HG03520 (cell line): ENCODE data around the gene NEURL4.
"Not testable (repeated sequence)": the region's sequence is repeated elsewhere in the genome, so short reads cannot be mapped to it uniquely, and the experiment has no call there.

Experiments
- ATAC-seq: cut with Tn5 transposase; IDR thresholded peaks from one replicate; pipeline ENCODE4 v1.9.1; 2021; ENCODE audit warnings: mild to moderate bottlenecking, moderate library complexity; ENCODE audit not compliant: unreplicated experiment

NEURL4 gene

DNA sequence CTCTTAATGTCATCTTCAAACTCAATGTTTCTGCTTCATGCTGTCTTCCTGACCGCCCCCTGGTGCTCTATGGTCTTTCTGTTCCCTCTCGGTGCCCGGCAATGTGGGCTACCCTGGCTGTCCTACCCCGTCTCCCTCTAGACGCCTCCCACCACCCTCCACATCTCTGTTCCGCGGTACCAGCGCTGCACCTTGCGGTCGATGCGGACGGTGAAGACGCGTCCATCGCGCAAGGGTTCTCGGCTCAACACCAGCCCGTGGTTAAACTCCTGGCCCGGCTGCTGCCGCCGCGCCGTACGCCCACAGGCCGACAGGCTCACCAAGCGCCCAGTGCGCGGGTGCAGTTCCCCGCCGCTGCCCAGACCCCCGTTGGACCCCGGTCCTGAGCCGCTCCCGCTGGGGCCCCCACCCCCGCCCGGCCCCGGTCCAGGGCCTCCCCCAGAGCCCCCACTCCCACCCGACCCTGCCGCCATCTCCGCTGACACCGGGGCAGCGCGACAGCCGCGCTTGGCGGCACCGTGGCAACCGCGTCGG is at the start of gene NEURL4:
Gene NEURL4, minus strand, starts transcription at position 496 of the 534 bp plus-strand sequence. Its CDS starts 23 bp downstream, at position 473.
- peak; percentile 22 for ATAC-seq

DNA sequence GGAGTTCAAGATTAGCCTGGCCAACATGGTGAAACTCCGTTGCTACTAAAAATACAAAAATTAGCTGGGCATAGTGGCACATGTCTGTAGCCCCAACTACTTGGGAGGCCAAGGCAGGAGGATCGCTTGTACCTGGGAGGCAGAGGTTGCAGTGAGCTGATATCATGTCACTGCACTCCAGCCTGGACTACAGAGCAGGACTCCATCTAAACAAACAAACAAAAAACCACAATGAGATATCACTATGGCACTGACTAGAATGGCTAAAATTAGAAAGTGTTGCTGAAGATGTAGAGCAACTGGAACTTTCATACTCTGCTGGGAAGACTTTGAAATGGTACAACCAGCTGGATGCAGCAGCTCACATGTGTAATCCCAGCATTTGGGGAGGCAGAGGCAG is 45.2 kb upstream of the NEURL4 start:
- no peak for ATAC-seq

DNA sequence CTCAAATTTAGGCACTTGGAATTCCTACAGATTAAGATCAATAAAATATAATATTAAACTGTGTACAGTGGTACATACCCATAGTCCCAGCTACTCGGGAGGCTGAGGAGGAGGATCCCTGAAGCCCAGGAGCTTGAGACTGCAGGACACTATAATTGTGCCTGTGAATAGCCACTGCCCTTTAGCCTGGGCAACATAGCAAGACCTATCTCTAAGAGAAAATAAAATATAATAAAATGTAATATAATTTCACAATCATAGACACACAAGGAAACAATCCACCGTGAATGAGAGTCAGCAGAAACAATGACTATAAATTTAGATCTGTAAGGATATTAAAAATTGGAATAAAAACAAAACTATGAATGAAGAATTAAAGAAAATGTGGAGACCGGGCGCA is 41.7 kb upstream of the NEURL4 start:
- no peak for ATAC-seq

DNA sequence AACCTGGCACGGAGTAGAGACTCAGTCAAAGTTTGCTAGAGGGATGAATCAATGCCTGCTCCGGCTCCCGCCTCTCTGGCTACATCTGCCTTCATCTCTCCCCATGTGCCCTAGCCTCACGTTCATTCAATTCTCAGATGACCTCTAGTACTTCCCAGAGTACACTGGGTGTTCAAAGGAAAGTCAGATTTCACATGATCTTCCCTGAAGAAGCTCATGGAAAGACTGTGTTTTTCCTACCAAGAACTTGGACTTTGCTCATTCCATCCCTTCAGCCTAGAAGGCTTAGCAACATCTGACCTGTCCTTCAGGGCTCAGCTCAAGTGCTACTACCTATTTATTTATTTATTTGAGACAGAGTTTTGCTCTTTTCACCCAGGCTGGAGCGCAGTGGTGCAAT is 40.7 kb upstream of the NEURL4 start:
- ATAC-seq = no peak

DNA sequence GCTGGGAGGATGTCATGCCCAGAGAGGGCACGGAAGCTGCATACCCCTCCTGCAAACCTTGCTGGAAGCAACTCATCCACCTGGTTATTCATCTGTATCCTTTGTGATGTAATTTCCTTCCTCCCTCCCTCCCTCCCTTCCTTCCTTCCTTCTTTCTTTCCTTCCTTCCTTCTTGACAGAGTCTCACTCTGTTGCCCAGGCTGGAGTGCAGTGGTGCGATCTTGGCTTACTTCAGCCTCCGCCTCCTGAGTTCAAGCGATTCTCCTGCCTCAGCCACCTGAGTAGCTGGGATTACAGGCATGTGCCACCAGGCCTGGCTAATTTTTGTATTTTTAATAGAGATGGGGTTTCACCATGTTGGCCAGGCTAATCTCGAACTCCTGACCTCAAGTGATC is 39.5 kb upstream of the NEURL4 start:
- not testable (repeated sequence) for ATAC-seq

DNA sequence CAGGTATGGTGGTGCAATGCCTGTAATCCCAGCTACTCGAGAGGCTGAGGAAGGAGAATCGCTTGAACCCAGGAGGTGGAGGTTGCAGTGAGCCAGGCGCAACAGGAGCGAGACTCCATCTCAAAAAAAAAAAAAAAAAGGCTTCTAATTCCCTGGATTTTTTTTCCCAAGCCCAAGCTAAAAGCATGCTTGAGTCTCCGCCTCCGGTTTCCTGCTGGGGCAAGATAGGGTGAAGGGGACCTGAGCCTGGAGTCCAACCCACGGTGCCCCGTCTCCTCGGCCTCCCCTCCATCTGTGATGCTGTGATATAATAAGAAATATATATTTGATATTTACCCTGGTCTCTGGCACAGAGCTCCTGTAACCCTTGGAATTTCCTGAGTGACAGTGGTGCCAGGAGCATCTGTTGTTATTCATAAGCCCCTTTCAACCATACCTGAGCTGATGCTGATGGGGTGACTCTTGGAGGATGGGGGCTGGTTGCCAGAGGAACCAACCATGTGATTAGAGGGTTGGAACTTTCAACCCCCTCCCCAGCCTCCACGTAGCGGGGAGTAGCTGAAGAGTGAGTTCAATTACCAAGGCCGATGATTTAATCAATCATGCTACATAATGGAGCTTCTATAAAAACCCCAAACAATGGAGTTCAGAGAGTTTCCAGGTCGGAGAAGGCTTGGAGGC is 38.9 kb upstream of the NEURL4 start:
- no peak for ATAC-seq

DNA sequence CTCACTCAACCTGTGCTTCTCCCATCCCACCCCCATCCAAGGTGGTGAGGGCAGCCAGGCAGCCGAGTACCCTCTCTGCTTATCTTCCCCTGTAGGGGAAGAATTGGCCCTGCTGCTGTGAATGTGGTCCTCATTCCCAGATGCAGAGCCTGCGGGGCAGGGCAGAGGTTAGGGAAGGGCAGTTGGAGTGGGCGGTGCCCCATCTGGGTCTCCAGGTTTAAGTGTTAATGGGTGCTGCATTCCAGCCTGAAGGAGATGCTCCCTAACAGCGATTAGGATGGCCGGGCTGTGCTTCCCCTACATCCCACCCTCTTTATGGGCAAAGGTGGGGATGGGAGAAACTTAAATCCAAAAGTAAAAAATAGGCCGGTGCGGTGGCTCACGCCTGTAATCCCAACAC is 37.9 kb upstream of the NEURL4 start:
- ATAC-seq = no peak

DNA sequence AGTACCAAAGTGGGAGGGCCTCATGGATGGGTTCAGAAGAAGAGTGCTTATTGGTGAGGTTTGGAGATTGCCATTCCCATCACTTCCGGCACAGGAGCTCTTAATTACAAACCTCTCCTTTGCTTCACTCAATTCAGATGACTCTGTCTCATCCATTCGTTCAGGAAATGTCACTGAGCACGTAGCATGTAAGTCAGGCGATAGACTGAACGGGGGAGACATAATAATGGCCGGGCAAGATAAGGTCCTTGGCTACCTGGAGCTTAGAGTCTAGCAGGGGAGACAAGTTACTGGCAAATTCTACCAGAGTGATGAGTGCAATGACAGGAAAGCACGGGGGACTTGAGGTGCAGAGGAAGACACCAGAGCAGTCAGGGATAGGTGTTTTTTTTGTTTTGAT is 36.8 kb upstream of the NEURL4 start:
- not testable (repeated sequence) for ATAC-seq

DNA sequence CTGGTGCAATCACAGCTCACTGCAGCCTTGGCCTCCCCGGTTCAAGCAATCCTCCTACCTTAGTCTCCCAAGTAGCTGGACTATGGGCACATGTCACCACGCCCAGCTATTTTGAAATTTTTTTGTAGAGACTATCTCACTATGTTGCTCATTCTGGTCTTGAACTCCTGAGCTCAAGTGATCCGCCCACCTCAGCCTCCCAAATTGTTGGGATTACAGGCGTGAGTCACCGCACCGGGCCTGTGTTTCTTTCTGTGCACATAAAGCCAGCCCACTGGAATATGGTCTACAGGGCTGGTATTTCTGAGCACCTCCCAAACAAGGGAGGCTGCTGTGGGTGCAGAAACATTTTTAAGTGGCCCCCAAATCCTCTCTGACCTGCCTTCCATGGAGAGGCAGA is 34.2 kb upstream of the NEURL4 start:
- no peak for ATAC-seq

DNA sequence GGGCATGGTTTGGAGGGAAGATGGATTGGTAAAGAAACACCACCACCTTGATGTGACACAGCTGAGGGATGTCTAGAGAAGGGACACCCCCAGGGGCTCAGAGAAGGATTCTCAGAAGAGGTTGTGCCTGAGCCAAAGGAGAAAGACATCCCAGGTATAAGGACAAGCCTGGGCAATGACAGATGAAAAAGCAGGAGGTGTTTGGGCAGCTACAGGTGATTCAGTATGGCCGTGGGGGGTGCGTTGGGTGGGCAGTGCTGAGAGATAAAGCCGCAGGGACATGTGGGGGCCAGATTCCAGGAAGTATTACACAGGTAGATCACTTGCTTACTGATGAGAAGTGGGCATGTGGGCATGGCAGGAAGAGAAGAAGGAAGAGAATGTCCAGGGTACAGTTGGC is 32.8 kb upstream of the NEURL4 start:
- ATAC-seq = no peak

DNA sequence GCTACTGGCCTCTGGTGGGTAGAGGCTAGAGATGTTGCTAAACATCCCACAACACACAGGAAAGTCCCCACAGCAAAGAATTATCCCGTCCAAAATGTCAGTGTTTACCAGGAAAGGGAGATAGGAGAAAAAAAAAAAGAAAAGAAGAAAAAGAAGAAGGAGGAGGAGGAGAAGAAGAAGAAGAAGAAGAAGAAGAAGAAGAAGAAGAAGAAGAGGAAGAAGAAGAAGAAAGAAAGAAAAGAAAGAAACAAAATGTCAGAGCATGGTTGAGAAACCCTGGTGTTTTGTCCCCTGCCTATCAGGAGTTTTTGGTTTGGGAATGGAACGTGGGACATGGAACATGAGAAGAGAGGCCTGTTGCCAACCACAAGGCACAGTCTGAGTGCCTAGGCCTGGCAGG is 28.2 kb upstream of the NEURL4 start:
- ATAC-seq = no peak

DNA sequence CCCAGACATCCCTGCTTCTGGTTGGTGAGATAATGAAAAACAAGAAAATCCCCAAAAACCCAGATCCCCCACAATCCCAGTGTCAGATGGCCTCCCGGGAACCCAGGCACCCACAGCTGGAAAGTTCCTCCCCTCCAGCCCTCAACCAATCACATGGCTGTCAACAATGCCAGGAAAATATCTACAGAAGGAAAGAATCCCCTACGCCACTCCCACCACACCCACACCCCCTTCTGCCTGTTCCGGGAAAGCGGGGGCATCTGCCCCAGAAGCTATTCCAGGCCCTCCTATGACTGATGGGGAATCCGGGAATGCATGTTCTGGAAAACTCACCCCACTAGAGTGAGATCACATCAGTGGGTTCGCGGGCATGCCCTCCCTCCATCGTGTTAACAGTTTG is 27.6 kb upstream of the NEURL4 start:
- ATAC-seq = no peak

DNA sequence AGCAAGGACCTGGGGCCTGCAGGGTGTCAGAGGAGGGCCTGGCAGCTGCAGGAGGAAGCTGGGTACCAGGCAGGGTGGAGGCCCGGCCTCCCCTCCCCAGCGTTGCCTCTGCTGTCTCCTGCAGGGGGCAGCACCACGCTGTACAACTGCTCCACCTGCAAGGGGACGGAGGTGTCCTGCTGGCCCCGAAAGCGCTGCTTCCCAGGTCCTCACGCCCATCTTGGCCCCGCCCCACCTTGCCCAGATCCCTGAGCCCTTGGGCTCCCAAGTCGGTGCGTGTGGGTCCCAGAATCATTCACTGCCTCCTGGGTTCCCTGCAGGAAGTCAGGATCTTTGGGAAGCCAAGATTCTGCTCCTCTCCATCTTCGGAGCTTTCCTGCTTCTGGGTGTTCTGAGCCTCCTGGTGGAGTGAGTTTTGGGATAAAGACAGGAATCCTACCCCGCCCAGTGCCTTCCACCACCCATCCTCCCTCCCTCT is 27.0 kb upstream of the NEURL4 start:
- no peak for ATAC-seq

DNA sequence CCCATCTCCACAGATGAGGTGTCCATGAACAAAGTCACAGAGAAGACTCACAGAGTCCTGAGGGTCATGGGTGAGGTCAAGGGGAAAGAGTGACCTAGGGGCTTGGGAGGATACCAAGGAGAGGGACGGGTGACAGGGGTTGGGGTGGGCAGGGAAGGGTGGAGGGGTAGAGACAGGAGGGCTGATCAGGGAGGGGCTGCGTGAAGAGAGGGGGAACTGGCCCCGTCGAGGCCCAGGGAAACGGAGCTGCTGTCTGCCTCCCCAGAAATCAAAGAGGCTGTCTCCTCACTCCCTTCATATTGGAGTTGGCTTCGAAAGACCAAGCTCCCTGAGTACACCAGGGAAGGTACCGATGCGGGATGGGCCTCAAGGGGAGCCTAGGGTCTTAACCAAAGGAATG is 26.4 kb upstream of the NEURL4 start:
- ATAC-seq = no peak

DNA sequence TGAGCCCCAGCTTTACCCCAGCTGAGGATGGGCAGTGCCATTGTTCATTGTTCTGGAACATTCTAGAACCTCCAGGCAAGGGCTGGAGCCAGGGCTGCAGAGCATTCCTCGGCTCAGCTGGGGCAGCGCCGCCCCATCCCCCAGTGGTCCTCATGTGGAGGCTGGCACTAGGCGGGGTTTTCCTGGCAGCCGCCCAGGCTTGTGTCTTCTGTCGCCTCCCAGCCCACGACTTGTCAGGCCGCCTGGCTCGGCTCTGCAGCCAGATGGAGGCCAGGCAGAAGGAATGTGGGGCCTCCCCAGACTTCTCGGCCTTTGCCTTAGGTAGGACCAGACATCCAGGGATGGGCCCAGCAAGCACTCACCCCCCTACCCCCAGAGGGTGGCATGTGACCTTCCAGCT is 25.9 kb upstream of the NEURL4 start, which contains the start of gene TMEM95:
Gene TMEM95, plus strand, starts transcription at position 104 of the 400 bp plus-strand sequence. Its CDS starts 49 bp downstream, at position 153.
- no peak for ATAC-seq

DNA sequence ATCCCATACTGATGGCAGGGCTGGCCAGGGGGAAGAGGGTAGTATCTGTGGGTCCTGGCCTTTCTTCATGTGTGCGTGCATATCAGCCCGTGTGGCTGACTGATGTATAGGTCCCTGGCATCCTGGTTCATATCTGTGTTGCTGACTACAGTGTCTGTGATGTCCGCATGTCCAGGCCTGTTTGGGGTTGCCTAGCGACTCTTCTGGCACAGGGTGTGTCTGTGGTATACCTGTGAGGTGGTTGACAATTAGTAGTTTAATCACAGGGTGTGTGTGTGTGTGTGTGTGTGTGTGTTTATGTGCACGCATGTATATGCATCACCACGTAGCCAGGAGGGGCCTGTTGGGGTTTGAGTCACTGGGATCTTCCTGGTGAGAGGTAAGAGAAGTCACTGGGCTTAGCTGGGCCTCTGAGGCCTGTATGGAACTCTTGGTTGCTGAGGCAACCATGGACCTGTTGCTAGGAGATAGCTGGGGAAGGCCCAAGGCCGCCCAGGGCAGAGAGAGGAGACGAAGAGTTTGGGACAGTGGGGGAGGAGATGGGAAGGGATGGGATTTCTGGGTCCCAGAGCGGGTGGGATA is 25.2 kb upstream of the NEURL4 start:
- no peak for ATAC-seq

DNA sequence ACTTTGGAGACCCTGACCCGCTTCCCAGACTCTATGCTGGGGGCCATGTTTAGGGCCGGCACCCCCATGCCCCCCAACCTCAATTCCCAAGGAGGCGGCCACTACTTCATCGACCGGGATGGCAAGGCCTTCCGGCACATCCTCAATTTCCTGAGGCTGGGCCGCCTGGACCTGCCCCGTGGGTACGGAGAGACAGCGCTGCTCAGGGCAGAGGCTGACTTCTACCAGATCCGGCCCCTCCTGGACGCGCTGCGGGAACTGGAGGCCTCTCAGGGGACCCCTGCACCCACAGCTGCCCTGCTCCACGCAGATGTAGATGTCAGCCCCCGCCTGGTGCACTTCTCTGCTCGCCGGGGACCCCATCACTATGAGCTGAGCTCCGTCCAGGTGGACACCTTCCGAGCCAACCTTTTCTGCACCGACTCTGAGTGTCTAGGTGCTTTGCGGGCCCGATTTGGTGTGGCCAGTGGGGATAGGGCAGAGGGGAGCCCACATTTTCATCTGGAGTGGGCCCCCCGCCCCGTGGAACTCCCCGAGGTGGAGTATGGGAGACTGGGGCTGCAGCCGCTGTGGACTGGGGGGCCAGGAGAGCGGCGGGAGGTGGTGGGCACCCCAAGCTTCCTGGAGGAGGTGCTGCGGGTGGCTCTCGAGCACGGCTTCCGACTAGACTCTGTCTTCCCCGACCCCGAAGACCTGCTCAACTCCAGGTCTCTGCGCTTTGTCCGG is 23.9 kb upstream of the NEURL4 start:
- ATAC-seq = no peak

DNA sequence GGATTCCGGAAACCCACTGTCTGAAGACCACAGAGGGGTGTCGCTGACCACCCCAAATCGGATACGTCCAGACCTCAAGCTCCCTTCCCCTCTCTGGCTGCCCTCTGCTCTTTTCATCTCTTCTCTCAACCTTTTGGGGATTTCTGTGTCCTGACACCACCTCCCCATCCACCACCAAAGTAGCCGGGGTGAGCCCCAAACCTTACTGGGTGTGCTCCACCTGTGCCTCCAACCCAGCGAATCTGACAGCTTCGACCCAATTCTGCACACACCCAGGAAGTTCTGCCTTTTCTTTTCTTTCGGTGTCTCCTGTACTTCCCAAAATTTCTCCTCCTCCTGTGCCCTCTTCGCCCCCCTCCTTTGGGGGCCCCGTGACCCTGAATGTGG is 23.4 kb upstream of the NEURL4 start:
- no peak for ATAC-seq

DNA sequence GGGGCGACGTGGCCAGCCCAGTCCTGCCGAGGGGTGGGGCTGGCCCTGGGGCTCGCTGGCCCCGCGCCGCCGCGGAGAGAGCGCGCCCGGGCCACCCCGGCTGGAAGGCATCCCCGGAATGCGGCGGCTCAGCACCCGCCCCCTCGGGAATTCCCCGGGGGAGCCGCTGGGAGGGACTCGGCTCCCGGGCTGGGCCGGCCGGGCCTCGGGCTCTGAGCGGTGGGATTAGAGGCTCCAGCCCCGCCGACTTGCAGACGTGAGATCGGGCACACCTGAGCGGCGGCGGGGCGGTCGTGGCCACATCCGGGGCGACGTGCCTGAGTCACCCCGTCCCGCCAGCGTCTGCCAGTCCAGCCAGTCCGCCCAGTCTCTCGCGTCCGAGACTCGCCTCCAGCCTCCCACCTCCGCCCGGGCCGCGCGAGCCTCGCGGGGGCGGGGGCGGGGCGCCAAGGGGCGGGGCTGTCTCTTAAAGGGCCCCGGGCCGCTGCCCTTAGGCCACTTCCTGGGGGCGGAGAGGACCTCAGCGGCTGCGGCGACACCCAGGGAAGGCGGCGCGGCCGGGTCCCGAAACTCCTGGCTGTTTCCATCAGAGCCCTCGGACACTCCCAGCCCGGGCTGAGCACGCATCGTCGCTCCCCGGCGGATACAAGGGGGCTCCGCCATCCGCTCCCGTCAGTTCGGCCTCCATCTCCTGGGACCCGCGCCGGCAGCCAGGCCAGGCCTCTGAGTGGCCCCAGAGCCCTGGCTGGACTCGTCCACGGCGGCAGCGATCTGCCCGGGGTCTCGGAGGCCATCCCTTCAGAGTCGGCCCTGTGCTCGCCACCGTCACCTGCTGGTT is 22.7 kb upstream of the NEURL4 start, which contains the start of gene KCTD11:
Gene KCTD11, plus strand, starts transcription at position 498 of the 838 bp plus-strand sequence.
- ATAC-seq = peak; percentile 49

DNA sequence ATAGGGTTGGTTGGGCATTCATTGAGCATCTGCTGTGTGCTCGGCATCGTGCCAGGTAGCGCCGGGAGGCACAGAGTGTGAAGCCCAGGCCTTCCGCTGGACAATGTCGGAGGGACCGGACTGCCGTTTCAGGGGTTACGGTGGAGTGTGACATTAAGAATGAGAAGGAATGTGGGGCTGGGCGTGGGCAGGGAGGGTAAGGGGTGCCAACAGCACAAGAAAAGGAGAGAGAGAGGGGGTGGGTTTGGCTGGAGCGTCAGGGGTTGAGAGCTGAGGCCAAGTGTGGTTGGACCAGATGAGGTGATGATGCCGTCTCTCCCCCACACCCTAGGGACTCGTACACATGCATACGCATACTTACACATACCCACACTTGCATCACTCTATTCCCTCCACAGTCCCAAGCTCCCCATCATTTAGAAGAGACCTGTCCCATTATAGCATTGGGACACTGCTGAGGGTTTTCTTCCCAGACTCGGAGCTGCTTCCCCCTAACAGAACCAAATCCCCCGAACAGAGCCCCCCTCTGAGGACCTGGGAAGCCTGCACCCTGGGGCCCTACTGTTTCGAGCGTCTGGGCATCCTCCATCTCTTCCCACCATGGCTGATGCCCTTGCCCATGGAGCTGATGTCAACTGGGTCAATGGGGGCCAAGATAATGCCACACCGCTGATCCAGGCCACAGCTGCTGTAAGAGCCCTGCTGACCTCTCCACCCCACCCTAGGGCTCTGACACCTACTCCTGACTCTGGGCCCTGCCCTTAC is 19.5 kb upstream of the NEURL4 start:
- no peak for ATAC-seq
